SK-N-SH treated with all-trans-retinoic acid at 6 μM for 48 hours (cell line): ENCODE data around the gene SLC7A4.

Experiments used
- ATAC-seq: fragments of 200-7000 bp; cut with Tn5 transposase; 3 replicates; pipeline ENCODE4 v1.9.1; 2020; ENCODE audit warnings: mild to moderate bottlenecking, moderate library complexity
- ARNTL ChIP-seq: fragments of 450-650 bp; formaldehyde crosslinking; IDR thresholded peaks from 2 replicates; pipeline ENCODE4 v1.5.0; 2020; ENCODE audit warnings: low read depth, mild to moderate bottlenecking, moderate library complexity, borderline replicate concordance
- BACH2 ChIP-seq: fragments of 250-450 bp; sonication (Bioruptor Pico); IDR thresholded peaks from 2 replicates; pipeline ENCODE4 v1.9.0; 2021; ENCODE audit warnings: mild to moderate bottlenecking, borderline replicate concordance
- CSDC2 ChIP-seq: fragments of 250-450 bp; sonication (Bioruptor Pico); IDR thresholded peaks from 2 replicates; pipeline ENCODE4 v1.5.0; 2020; ENCODE audit warnings: mild to moderate bottlenecking, moderate library complexity
- ESRRG ChIP-seq: fragments of 250-450 bp; sonication (Bioruptor Pico); IDR thresholded peaks from 2 replicates; pipeline ENCODE4 v1.6.1; 2021; ENCODE audit warnings: mild to moderate bottlenecking
- GLIS3 ChIP-seq: fragments of 250-450 bp; sonication (Bioruptor Pico); IDR thresholded peaks from 2 replicates; pipeline ENCODE4 v1.5.0; 2020; ENCODE audit warnings: mild to moderate bottlenecking, moderate library complexity
- ISL1 ChIP-seq: fragments of 250-450 bp; sonication (Bioruptor Pico); IDR thresholded peaks from 2 replicates; pipeline ENCODE4 v2.1.2; 2022; ENCODE audit warnings: mild to moderate bottlenecking, moderate library complexity
- PPARA ChIP-seq: fragments of 250-450 bp; sonication (Bioruptor Pico); IDR thresholded peaks from 2 replicates; pipeline ENCODE4 v1.5.0; 2020; ENCODE audit warnings: mild to moderate bottlenecking, borderline replicate concordance
- RARB ChIP-seq: fragments of 250-450 bp; sonication (Bioruptor Pico); IDR thresholded peaks from 2 replicates; pipeline ENCODE4 v1.8.0; 2021; ENCODE audit warnings: mild to moderate bottlenecking, moderate library complexity
- SNAI2 ChIP-seq: fragments of 250-450 bp; sonication (Bioruptor Pico); IDR thresholded peaks from 2 replicates; pipeline ENCODE4 v1.5.0; 2020; ENCODE audit warnings: mild to moderate bottlenecking, moderate library complexity
- TCF4 ChIP-seq: fragments of 250-450 bp; sonication (Bioruptor Pico); IDR thresholded peaks from 2 replicates; pipeline ENCODE4 v1.8.0; 2021; ENCODE audit warnings: mild to moderate bottlenecking, moderate library complexity, borderline replicate concordance
- TOX ChIP-seq: fragments of 250-450 bp; sonication (Bioruptor Pico); IDR thresholded peaks from 2 replicates; pipeline ENCODE4 v1.8.0; 2021; ENCODE audit warnings: mild to moderate bottlenecking, moderate library complexity, borderline replicate concordance
- ZC3H10 ChIP-seq: fragments of 250-450 bp; sonication (Bioruptor Pico); IDR thresholded peaks from 2 replicates; pipeline ENCODE4 v1.5.1; 2021; ENCODE audit warnings: mild to moderate bottlenecking, moderate library complexity
- ZFP3 ChIP-seq: fragments of 250-450 bp; sonication (Bioruptor Pico); IDR thresholded peaks from 2 replicates; pipeline ENCODE4 v1.5.0; 2020; ENCODE audit warnings: mild to moderate bottlenecking, moderate library complexity
- ZFP30 ChIP-seq: fragments of 450-650 bp; formaldehyde crosslinking; IDR thresholded peaks from 2 replicates; pipeline ENCODE4 v1.5.0; 2022; ENCODE audit warnings: mild to moderate bottlenecking, moderate library complexity
- ZNF565 ChIP-seq: fragments of 450-650 bp; formaldehyde crosslinking; conservative IDR thresholded peaks from 2 replicates; pipeline ENCODE4 v1.5.0; 2020; ENCODE audit warnings: low read depth, mild to moderate bottlenecking, moderate library complexity
- ZNF70 ChIP-seq: fragments of 450-650 bp; formaldehyde crosslinking; IDR thresholded peaks from 2 replicates; pipeline ENCODE4 v1.5.0; 2020; ENCODE audit warnings: mild to moderate bottlenecking, moderate library complexity
- ZNF8 ChIP-seq: fragments of 450-650 bp; formaldehyde crosslinking; IDR thresholded peaks from 2 replicates; pipeline ENCODE4 v1.5.0; 2020; ENCODE audit warnings: mild to moderate bottlenecking, moderate library complexity
- TF ChIP-seq, protein P1 (sequence below): fragments of 250-450 bp; sonication (Bioruptor Pico); IDR thresholded peaks from 2 replicates; pipeline ENCODE4 v1.5.1; 2021; ENCODE audit warnings: mild to moderate bottlenecking, moderate library complexity
- TF ChIP-seq, protein P2 (sequence below): fragments of 250-450 bp; sonication (Bioruptor Pico); IDR thresholded peaks from 2 replicates; pipeline ENCODE4 v1.5.0; 2020; ENCODE audit warnings: mild to moderate bottlenecking, moderate library complexity

Gene SLC7A4

GRCh38 chr22:20997536-20998257 lies 34.7 kb downstream of the SLC7A4 start:
- no peak for TF ChIP-seq ARNTL (CRISPR knock-in tag)
- no peak for TF ChIP-seq SNAI2 (CRISPR knock-in tag)
- no peak for TF ChIP-seq ZNF70 (CRISPR knock-in tag)
- TF ChIP-seq, protein P1, sequence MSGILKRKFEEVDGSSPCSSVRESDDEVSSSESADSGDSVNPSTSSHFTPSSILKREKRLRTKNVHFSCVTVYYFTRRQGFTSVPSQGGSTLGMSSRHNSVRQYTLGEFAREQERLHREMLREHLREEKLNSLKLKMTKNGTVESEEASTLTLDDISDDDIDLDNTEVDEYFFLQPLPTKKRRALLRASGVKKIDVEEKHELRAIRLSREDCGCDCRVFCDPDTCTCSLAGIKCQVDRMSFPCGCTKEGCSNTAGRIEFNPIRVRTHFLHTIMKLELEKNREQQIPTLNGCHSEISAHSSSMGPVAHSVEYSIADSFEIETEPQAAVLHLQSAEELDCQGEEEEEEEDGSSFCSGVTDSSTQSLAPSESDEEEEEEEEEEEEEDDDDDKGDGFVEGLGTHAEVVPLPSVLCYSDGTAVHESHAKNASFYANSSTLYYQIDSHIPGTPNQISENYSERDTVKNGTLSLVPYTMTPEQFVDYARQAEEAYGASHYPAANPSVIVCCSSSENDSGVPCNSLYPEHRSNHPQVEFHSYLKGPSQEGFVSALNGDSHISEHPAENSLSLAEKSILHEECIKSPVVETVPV (CRISPR knock-in tag): no peak
- no peak for TF ChIP-seq ZFP3 (CRISPR knock-in tag)
- no peak for TF ChIP-seq ISL1 (CRISPR knock-in tag)
- no peak for TF ChIP-seq ZNF565
- no peak for TF ChIP-seq BACH2 (CRISPR knock-in tag)
- no peak for TF ChIP-seq ZNF8 (CRISPR knock-in tag)
- no peak for TF ChIP-seq TCF4
- no peak for TF ChIP-seq TOX
- TF ChIP-seq PPARA (CRISPR knock-in tag): no peak
- TF ChIP-seq ZC3H10 (CRISPR knock-in tag): no peak
- TF ChIP-seq CSDC2: no peak
- TF ChIP-seq, all 23 proteins: peak for 0

GRCh38 chr22:20996598-20997535 lies 35.5 kb downstream of the SLC7A4 start:
- ATAC-seq: no peak
- TF ChIP-seq ZFP30 (no peak), ISL1 (CRISPR knock-in tag) (no peak), CSDC2 (no peak), ZNF8 (CRISPR knock-in tag) (no peak), BACH2 (CRISPR knock-in tag) (no peak), RARB (no peak), GLIS3 (CRISPR knock-in tag) (no peak), ESRRG (no peak)
- TF ChIP-seq, protein P1 (CRISPR knock-in tag): no peak

More at GRCh38 chr22:20997536-20998257, 34.7 kb downstream of the SLC7A4 start:
- ATAC-seq: no peak

DNA sequence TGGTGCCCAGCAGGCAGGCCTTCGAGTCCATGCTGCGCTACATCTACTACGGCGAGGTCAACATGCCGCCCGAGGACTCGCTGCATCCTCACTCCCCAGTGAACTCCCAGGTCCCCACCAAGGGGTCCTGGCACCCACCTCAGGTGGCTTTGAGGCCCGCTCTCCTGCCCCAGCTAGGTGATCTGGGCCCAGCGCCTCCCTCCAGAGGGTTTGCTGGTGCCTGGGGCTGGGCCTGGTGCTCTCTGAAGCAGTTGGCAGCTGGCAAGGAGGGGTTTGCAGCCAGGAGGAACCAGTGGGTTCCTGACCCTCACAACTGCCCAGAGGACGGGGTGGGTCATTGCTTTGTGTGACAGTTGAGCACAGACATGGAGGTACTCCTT lies 36.3 kb downstream of the SLC7A4 start:
- no peak for TF ChIP-seq ZNF70 (CRISPR knock-in tag)
- TF ChIP-seq, protein P1 (CRISPR knock-in tag): no peak
- no peak for TF ChIP-seq ZC3H10 (CRISPR knock-in tag)
- TF ChIP-seq, protein P2, sequence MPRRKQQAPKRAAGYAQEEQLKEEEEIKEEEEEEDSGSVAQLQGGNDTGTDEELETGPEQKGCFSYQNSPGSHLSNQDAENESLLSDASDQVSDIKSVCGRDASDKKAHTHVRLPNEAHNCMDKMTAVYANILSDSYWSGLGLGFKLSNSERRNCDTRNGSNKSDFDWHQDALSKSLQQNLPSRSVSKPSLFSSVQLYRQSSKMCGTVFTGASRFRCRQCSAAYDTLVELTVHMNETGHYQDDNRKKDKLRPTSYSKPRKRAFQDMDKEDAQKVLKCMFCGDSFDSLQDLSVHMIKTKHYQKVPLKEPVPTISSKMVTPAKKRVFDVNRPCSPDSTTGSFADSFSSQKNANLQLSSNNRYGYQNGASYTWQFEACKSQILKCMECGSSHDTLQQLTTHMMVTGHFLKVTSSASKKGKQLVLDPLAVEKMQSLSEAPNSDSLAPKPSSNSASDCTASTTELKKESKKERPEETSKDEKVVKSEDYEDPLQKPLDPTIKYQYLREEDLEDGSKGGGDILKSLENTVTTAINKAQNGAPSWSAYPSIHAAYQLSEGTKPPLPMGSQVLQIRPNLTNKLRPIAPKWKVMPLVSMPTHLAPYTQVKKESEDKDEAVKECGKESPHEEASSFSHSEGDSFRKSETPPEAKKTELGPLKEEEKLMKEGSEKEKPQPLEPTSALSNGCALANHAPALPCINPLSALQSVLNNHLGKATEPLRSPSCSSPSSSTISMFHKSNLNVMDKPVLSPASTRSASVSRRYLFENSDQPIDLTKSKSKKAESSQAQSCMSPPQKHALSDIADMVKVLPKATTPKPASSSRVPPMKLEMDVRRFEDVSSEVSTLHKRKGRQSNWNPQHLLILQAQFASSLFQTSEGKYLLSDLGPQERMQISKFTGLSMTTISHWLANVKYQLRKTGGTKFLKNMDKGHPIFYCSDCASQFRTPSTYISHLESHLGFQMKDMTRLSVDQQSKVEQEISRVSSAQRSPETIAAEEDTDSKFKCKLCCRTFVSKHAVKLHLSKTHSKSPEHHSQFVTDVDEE (CRISPR knock-in tag): no peak
- TF ChIP-seq CSDC2: no peak
- TF ChIP-seq, all 23 proteins: peak for 0
- no peak for ATAC-seq
